ENCODE measurements around the gene IFNGR1. TPM values are rescaled to one million over a fixed set of nuclear protein-coding genes. Genes with fewer than 3 reads are reported as not detected.
A peak's percentile ranks its signal among the peaks of the same experiment; 100 is the strongest.
"Not testable (repeated sequence)": the region's sequence is repeated elsewhere in the genome, so short reads cannot be mapped to it uniquely, and the experiment has no call there.

The IFNGR1 gene
- total RNA-seq, 1 experiment from 2014 or later = 58.4 TPM

DNA sequence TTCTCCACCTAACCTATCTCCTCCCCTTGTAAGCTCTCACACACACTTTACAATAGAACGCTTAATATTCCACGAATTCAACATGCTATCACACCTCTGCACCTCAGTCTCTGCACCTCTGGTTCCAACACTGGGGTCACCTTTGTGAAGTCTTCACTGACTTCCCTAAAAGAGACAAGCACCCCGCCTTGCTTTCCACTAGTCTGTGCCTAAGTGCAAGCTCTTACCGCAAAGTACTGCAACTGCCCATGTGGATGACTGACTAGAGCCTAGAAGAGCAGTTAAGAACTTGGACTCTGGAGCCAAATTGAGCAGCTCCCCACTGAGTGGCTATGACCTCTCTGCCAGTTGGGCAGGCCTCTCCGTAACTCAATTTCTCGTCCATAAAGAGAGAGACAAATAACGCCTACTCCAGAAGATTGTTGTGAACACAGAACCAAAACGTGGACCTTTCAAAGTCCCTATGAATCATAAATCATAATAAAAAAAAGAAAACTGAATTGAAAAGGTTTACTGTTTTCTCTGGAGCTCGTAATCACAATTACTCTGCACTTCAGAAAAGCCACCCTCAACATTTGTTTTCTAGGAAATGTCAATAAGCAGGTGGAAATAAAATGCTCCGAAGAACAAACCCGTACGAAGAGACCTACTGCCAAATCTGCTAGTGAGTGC, 1.2 kb downstream of the IFNGR1 start:
- H3K4me3 Mint-ChIP-seq (ENCODE audit: unreplicated experiment) = peak overlapping the region; percentile 91
- TSS peak; percentile 35 for BruUV-seq (replicated peaks)
- peak overlapping the region; percentile 93 for H3K27ac Mint-ChIP-seq (ENCODE audit: low read depth, unreplicated experiment)
- H3K36me3 Mint-ChIP-seq (ENCODE audit: insufficient read depth, unreplicated experiment) = peaks cover 44% of the 10 kb centered on the region
- CTCF ChIA-PET = interaction anchor here (0.7 to 1.4 kb wide), 10 partner anchors 17 to 124 kb away, joined by 3 to 9 read pairs (median 4); no protein-coding TSS in a partner anchor
- peaks cover 40% of the 10 kb centered on the region for H3K4me1 Mint-ChIP-seq (ENCODE audit: insufficient read depth, unreplicated experiment)
- TF ChIP-seq, protein P1, sequence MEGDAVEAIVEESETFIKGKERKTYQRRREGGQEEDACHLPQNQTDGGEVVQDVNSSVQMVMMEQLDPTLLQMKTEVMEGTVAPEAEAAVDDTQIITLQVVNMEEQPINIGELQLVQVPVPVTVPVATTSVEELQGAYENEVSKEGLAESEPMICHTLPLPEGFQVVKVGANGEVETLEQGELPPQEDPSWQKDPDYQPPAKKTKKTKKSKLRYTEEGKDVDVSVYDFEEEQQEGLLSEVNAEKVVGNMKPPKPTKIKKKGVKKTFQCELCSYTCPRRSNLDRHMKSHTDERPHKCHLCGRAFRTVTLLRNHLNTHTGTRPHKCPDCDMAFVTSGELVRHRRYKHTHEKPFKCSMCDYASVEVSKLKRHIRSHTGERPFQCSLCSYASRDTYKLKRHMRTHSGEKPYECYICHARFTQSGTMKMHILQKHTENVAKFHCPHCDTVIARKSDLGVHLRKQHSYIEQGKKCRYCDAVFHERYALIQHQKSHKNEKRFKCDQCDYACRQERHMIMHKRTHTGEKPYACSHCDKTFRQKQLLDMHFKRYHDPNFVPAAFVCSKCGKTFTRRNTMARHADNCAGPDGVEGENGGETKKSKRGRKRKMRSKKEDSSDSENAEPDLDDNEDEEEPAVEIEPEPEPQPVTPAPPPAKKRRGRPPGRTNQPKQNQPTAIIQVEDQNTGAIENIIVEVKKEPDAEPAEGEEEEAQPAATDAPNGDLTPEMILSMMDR (IDR thresholded peaks at IDR 0.05; ENCODE audit: unreplicated experiment) = no peak
- peak; percentile 57 for DNase-seq (ENCODE audit: unreplicated experiment)
- POLR2A ChIA-PET = interaction anchor here (0.7 to 18.8 kb wide), 32 partner anchors 9 to 888 kb away, joined by 3 to 651 read pairs (median 6); partner anchors contain the start of gene PERP
- H3K27me3 Mint-ChIP-seq (ENCODE audit: insufficient read depth, unreplicated experiment) = no peaks in the 10 kb centered on the region
- no peaks in the 10 kb centered on the region for H3K9me3 Mint-ChIP-seq (ENCODE audit: unreplicated experiment)
- intact Hi-C loops (cut with micrococcal nuclease) = loop anchor here (2.0 to 5.0 kb wide), 4 partner anchors 17 to 94 kb away; no protein-coding TSS in a partner anchor

DNA sequence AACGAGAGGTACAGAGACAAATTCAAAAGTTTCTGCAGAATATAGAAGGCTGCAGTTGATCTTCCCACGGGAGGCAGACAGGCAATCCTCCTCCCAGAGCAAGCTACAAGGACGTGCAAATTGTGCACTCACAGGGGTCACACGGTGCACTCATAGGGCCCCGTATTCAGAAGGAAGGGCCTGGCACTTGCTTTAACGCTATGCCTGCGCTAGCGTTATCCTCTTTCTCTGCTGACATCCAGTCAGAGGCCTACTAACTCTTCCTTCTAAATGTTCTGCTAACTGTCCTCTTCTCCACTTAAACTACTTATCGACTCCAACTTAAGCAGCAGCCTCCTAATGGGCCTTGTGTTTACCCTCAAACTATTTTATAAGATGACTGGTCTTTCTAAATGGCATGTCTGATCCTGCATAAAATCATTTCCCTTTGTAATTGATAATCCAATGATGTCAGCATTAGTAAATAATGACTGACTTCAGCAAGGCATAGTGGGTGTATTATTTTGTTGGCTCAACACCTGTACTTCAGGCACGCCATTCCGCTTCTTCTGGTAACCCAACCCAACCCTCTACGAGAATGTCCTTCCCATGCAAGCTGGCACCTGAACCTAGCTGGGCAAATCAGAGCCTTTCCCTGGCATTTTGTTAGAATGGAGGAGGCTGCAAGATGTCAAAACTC, 2.2 kb downstream of the IFNGR1 start:
- POLR2A ChIA-PET = interaction anchor here (0.7 to 18.8 kb wide), 37 partner anchors 8 to 891 kb away, joined by 3 to 651 read pairs (median 6); partner anchors contain the start of gene PERP
- peak; percentile 74 for DNase-seq (ENCODE audit: unreplicated experiment)

DNA sequence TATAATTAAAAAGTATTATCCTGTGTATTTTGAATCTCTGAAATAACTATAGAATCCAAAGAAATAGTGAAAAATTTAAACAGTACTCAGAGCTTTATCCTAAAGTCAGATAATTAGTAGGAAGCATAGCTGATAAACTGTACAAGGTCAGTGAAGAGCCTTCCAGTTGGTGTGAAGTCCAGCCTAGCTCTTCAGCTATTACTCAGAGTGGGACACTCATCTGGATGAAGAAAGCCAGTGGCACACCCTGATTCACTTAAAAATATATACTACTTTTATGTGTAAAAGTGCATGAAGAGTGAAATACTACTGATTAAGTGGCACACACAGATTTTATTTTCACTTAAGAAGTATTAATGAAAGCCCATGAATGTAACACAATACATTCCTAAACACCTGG, 3.1 kb downstream of the IFNGR1 start:
- peak; percentile 46 for DNase-seq (ENCODE audit: unreplicated experiment)
- H3K27ac Mint-ChIP-seq (ENCODE audit: low read depth, unreplicated experiment) = peak overlapping the region; percentile 93
- POLR2A ChIA-PET = interaction anchor here (0.6 to 18.8 kb wide), 22 partner anchors 10 to 892 kb away, joined by 3 to 651 read pairs (median 7); partner anchors contain the start of gene PERP
- H3K27me3 Mint-ChIP-seq (ENCODE audit: insufficient read depth, unreplicated experiment) = no peaks in the 10 kb centered on the region
- peak overlapping the region; percentile 91 for H3K4me3 Mint-ChIP-seq (ENCODE audit: unreplicated experiment)
- H3K36me3 Mint-ChIP-seq (ENCODE audit: insufficient read depth, unreplicated experiment) = peaks cover 55% of the 10 kb centered on the region
- intact Hi-C loops (cut with micrococcal nuclease) = loop anchor here (5.0 kb wide), 3 partner anchors 46 to 96 kb away; no protein-coding TSS in a partner anchor
- TF ChIP-seq, protein P1 (IDR thresholded peaks at IDR 0.05; ENCODE audit: unreplicated experiment) = no peak
- no peaks in the 10 kb centered on the region for H3K9me3 Mint-ChIP-seq (ENCODE audit: unreplicated experiment)
- CTCF ChIA-PET = interaction anchor here (0.7 to 0.9 kb wide), 3 partner anchors 16 to 98 kb away, joined by 3 to 5 read pairs (median 4); no protein-coding TSS in a partner anchor
- H3K4me1 Mint-ChIP-seq (ENCODE audit: insufficient read depth, unreplicated experiment) = peaks cover 47% of the 10 kb centered on the region
- no TSS peak for BruUV-seq (replicated peaks)

More for the DNA sequence above, 2.2 kb downstream of the IFNGR1 start:
- intact Hi-C loops (cut with micrococcal nuclease) = loop anchor here (5.0 kb wide), 3 partner anchors 45 to 95 kb away; no protein-coding TSS in a partner anchor
- no peaks in the 10 kb centered on the region for H3K9me3 Mint-ChIP-seq (ENCODE audit: unreplicated experiment)
- TF ChIP-seq, protein P1 (IDR thresholded peaks at IDR 0.05; ENCODE audit: unreplicated experiment) = no peak
- no peaks in the 10 kb centered on the region for H3K27me3 Mint-ChIP-seq (ENCODE audit: insufficient read depth, unreplicated experiment)
- no TSS peak for BruUV-seq (replicated peaks)
- peaks cover 53% of the 10 kb centered on the region for H3K36me3 Mint-ChIP-seq (ENCODE audit: insufficient read depth, unreplicated experiment)
- H3K4me1 Mint-ChIP-seq (ENCODE audit: insufficient read depth, unreplicated experiment) = peaks cover 40% of the 10 kb centered on the region
- CTCF ChIA-PET = interaction anchor here (0.8 to 1.4 kb wide), 8 partner anchors 15 to 98 kb away, joined by 3 to 9 read pairs (median 4); no protein-coding TSS in a partner anchor
- peak overlapping the region; percentile 91 for H3K4me3 Mint-ChIP-seq (ENCODE audit: unreplicated experiment)
- H3K27ac Mint-ChIP-seq (ENCODE audit: low read depth, unreplicated experiment) = peak overlapping the region; percentile 93

DNA sequence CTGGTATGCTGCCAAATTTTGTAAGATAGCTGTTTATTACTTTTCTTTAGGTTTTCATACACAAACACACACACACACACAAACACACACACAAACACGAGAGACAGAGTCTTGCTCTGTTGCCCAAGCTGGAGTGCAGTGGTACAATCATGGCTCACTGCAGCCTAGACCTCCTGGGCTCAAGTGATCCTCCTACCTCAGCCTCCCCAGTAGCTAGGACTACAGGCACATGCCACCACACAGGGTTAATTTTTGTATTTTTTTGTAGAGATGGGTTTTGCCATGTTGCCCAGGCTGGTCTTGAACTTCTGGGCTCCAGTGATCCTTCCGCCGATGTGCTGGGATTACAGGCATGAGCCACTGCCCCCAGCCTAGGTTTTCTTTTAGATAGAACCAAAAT, 3.6 kb downstream of the IFNGR1 start:
- POLR2A ChIA-PET = interaction anchor here (0.6 to 18.8 kb wide), 18 partner anchors 9 to 890 kb away, joined by 3 to 651 read pairs (median 7); partner anchors contain the start of gene PERP
- not testable (repeated sequence) for H3K9me3 Mint-ChIP-seq (ENCODE audit: unreplicated experiment); DNase-seq (ENCODE audit: unreplicated experiment); H3K27me3 Mint-ChIP-seq (ENCODE audit: insufficient read depth, unreplicated experiment); BruUV-seq (replicated peaks)
- CTCF ChIA-PET = interaction anchor here (0.7 to 0.8 kb wide), 2 partner anchors 24 to 98 kb away, joined by 3 to 5 read pairs; no protein-coding TSS in a partner anchor
- H3K4me3 Mint-ChIP-seq (ENCODE audit: unreplicated experiment) = peak overlapping the region; percentile 91
- intact Hi-C loops (cut with micrococcal nuclease) = loop anchor here (5.0 kb wide), 3 partner anchors 47 to 97 kb away; no protein-coding TSS in a partner anchor
- H3K36me3 Mint-ChIP-seq (ENCODE audit: insufficient read depth, unreplicated experiment) = peaks cover 59% of the 10 kb centered on the region
- H3K27ac Mint-ChIP-seq (ENCODE audit: low read depth, unreplicated experiment) = peak overlapping the region; percentile 54
- peaks cover 49% of the 10 kb centered on the region for H3K4me1 Mint-ChIP-seq (ENCODE audit: insufficient read depth, unreplicated experiment)
